Caco-2 (cell line): Measurements from ENCODE around the gene RIPOR3. TPM values are rescaled to one million over a fixed set of nuclear protein-coding genes. Genes with fewer than 3 reads are reported as not detected.

Source experiments
- BruUV-seq: library from RNA; stranded (reverse); fragments of 400-500 nt; replicated peaks from 2 replicates; lab custom pipeline; 2021; lab: Mats Ljungman, UMichigan
- CTCF ChIA-PET: fragments of 300-600 bp; sonication (Branson Sonifier 250); formaldehyde crosslinking; loops from one replicate; lab custom pipeline; 2022; ENCODE audit warnings: antibody characterized with exemption; lab: Charles Lee
- POLR2A ChIA-PET: fragments of 300-600 bp; sonication (Branson Sonifier 250); formaldehyde crosslinking; loops from one replicate; lab custom pipeline; 2022; ENCODE audit warnings: antibody characterized with exemption; lab: Charles Lee
- DNase-seq, 2 experiments: peaks; one replicate each; pipeline versions ENCODE4 v3.0.0 to v3.0.0-alpha.2; 2020 to 2022
- H3K27me3 ChIP-seq: replicated peaks from 2 replicates; pipeline ENCODE4 v1.6.0; 2011; ENCODE audit warnings: low read length; ENCODE audit not compliant: control insufficient read depth, insufficient read depth
- H3K36me3 ChIP-seq: 2 replicates; pipeline ENCODE4 v1.5.1; 2011; ENCODE audit warnings: low read length; ENCODE audit not compliant: control insufficient read depth, insufficient read depth
- H3K4me1 ChIP-seq: fragments of 250-450 bp; sonication (Bioruptor Pico); 2 replicates; pipeline ENCODE4 v1.5.1; 2020; ENCODE audit warnings: mild to moderate bottlenecking
- H3K4me3 ChIP-seq: 2 replicates; pipeline ENCODE4 v1.5.1; 2011; ENCODE audit warnings: low read depth, mild to moderate bottlenecking, control low read depth, low read length
- H3K9me3 ChIP-seq: fragments of 250-450 bp; sonication (Bioruptor Pico); 2 replicates; pipeline ENCODE4 v1.5.1; 2020; ENCODE audit warnings: mild to moderate bottlenecking, moderate library complexity
- H3K27ac Mint-ChIP-seq: one replicate; pipeline ENCODE4 v1.8.0; 2022; ENCODE audit warnings: mixed read lengths; ENCODE audit not compliant: unreplicated experiment
- H3K27me3 Mint-ChIP-seq: one replicate; pipeline ENCODE4 v1.8.0; 2022; ENCODE audit warnings: mixed read lengths; ENCODE audit not compliant: insufficient read depth, unreplicated experiment
- H3K36me3 Mint-ChIP-seq: one replicate; pipeline ENCODE4 v1.8.0; 2022; ENCODE audit warnings: mild to moderate bottlenecking, mixed read lengths; ENCODE audit not compliant: insufficient read depth, unreplicated experiment
- H3K4me1 Mint-ChIP-seq: one replicate; pipeline ENCODE4 v1.8.0; 2022; ENCODE audit warnings: low read depth, mixed read lengths; ENCODE audit not compliant: unreplicated experiment
- H3K4me3 Mint-ChIP-seq: one replicate; pipeline ENCODE4 v1.8.0; 2022; ENCODE audit warnings: mild to moderate bottlenecking, moderate library complexity, mixed read lengths; ENCODE audit not compliant: unreplicated experiment
- H3K9me3 Mint-ChIP-seq: one replicate; pipeline ENCODE4 v1.8.0; 2022; ENCODE audit warnings: mixed read lengths; ENCODE audit not compliant: unreplicated experiment
- intact Hi-C: fragments of 100-400 bp; cut with micrococcal nuclease; formaldehyde crosslinking; loops from one replicate; pipeline ENCODE4 v1.10.0; 2022; ENCODE audit not compliant: unreplicated experiment
- total RNA-seq: library from RNA; stranded (reverse); gene quantifications from 2 replicates; pipeline ENCODE4 v1.2.3, GENCODE V29; 2022
- TF ChIP-seq, protein P1 (sequence below), 2 experiments: fragments of 200-600 bp in 1 of 2; IDR thresholded peaks; 1 replicate in 1 of 2; 2 replicates in 1 of 2; pipeline versions ENCODE4 v1.5.1 to v1.8.0; 2011 to 2022; ENCODE audit warnings: antibody characterized with exemption in 1 of 2, control low read depth in 1 of 2, inconsistent platforms in 1 of 2, low read depth in 1 of 2, low read length in 1 of 2, mild to moderate bottlenecking in 1 of 2, moderate library complexity in 1 of 2; ENCODE audit not compliant: insufficient read depth in 1 of 2, severe bottlenecking in 1 of 2, unreplicated experiment in 1 of 2

RIPOR3 gene
- total RNA-seq, 1 experiment from 2014 or later, result 0.18 TPM

DNA sequence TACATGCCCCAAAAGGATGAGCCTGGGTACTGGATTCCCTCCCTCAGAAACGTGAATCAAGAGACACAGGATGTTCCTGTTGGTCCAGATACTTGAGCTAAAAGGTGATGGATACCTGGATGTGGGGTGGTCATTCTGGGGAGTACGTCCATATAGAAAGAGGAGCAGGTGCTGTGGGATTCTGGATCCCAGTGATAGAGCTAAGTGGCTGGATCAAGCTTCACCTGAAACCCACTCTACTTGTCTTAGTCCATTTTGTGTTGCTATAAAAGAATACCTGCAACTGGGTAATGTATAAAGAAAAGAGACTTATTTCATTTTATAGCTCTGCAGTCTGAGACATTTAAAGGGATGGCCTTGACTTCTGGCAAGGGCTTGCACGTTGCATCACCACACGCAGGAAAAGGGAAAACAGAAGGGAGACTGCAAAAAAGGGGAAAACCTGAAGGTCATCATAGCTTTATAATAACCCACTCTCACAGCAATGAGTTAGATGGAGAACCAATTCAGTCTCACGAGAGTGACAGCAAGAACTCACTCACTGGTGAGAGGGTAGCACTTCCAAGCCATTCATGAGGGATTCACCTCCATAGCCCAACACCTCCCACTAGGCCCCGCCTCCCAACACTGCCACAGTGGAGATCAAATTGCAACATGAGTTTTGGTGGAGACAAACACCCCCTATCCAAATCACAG lies 31.2 kb downstream of the RIPOR3 start:
- Histone ChIP-seq H3K4me1 (peaks cover 66% of the 10 kb centered on the region), H3K27me3 (no peaks in the 10 kb centered on the region), H3K36me3 (no peaks in the 10 kb centered on the region), H3K9me3 (no peaks in the 10 kb centered on the region), H3K4me3 (no peak overlapping the region)
- H3K27ac Mint-ChIP-seq, result peak overlapping the region; percentile 87
- TF ChIP-seq, protein P1, sequence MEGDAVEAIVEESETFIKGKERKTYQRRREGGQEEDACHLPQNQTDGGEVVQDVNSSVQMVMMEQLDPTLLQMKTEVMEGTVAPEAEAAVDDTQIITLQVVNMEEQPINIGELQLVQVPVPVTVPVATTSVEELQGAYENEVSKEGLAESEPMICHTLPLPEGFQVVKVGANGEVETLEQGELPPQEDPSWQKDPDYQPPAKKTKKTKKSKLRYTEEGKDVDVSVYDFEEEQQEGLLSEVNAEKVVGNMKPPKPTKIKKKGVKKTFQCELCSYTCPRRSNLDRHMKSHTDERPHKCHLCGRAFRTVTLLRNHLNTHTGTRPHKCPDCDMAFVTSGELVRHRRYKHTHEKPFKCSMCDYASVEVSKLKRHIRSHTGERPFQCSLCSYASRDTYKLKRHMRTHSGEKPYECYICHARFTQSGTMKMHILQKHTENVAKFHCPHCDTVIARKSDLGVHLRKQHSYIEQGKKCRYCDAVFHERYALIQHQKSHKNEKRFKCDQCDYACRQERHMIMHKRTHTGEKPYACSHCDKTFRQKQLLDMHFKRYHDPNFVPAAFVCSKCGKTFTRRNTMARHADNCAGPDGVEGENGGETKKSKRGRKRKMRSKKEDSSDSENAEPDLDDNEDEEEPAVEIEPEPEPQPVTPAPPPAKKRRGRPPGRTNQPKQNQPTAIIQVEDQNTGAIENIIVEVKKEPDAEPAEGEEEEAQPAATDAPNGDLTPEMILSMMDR (IDR thresholded peaks at IDR 0.05; ENCODE audit: insufficient read depth in 1 of 2, low read depth in 1 of 2, low read length in 1 of 2, severe bottlenecking in 1 of 2, unreplicated experiment in 1 of 2), result no peak
- no peaks in the 10 kb centered on the region for H3K27me3 Mint-ChIP-seq
- H3K4me1 Mint-ChIP-seq, result peaks cover 69% of the 10 kb centered on the region
- no TSS peak for BruUV-seq
- DNase-seq, result no peak
- intact Hi-C loops, result no loop called here
- H3K9me3 Mint-ChIP-seq, result no peaks in the 10 kb centered on the region
- no peaks in the 10 kb centered on the region for H3K36me3 Mint-ChIP-seq
- ChIA-PET POLR2A (no interaction called here), CTCF (interaction anchor here (0.6 to 1.0 kb wide), 4 partner anchors 48 to 312 kb away, joined by 3 to 9 read pairs (median 4); no protein-coding TSS in a partner anchor)
- H3K4me3 Mint-ChIP-seq, result no peak overlapping the region

DNA sequence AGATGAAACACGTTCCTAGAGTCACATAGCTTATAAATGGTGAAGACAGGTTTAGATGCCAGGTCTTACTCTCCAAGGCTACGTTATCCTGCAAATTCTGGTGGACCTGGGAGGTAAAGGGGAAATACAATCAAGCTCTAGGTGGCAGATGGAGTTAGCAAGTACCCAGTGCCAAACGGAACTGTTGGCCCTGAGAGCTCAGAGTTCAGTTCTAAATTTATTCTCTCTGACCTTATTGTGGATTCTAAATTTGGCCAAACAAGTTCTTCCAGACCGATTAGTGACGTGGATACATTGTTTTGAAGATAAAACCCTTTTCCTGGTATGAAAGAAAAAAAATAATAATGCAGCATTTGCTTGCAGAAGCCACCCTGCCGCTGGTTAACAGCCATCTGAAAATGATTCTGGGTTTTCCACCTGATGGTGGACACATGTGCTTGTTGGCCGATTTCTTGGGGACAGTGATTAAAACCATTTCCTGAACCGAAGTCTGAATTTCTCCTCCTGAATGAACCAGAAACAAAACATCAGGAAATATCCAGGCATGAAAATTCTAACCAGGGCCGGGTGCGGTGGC lies 32.5 kb downstream of the RIPOR3 start:
- Histone ChIP-seq H3K9me3 (no peaks in the 10 kb centered on the region), H3K27me3 (no peaks in the 10 kb centered on the region), H3K36me3 (no peaks in the 10 kb centered on the region), H3K4me1 (peaks cover 57% of the 10 kb centered on the region), H3K4me3 (no peak overlapping the region)
- no peaks in the 10 kb centered on the region for H3K27me3 Mint-ChIP-seq
- ChIA-PET POLR2A (interaction anchor here (0.5 to 1.1 kb wide), 3 partner anchors 12 to 103 kb away, joined by 3 read pairs; no protein-coding TSS in a partner anchor), CTCF (interaction anchor here (0.7 to 1.4 kb wide), 8 partner anchors 33 to 265 kb away, joined by 3 to 8 read pairs (median 3); partner anchors contain the start of gene BCAS4)
- intact Hi-C loops, result no loop called here
- TF ChIP-seq, protein P1 (IDR thresholded peaks at IDR 0.05; ENCODE audit: insufficient read depth in 1 of 2, low read depth in 1 of 2, low read length in 1 of 2, severe bottlenecking in 1 of 2, unreplicated experiment in 1 of 2), result no peak
- H3K4me1 Mint-ChIP-seq, result peaks cover 59% of the 10 kb centered on the region
- H3K9me3 Mint-ChIP-seq, result no peaks in the 10 kb centered on the region
- DNase-seq, result peak in 1 of 2 experiments; percentile 60
- H3K36me3 Mint-ChIP-seq, result no peaks in the 10 kb centered on the region
- H3K4me3 Mint-ChIP-seq, result peak overlapping the region; percentile 18
- no TSS peak for BruUV-seq
- H3K27ac Mint-ChIP-seq, result peak overlapping the region; percentile 87

DNA sequence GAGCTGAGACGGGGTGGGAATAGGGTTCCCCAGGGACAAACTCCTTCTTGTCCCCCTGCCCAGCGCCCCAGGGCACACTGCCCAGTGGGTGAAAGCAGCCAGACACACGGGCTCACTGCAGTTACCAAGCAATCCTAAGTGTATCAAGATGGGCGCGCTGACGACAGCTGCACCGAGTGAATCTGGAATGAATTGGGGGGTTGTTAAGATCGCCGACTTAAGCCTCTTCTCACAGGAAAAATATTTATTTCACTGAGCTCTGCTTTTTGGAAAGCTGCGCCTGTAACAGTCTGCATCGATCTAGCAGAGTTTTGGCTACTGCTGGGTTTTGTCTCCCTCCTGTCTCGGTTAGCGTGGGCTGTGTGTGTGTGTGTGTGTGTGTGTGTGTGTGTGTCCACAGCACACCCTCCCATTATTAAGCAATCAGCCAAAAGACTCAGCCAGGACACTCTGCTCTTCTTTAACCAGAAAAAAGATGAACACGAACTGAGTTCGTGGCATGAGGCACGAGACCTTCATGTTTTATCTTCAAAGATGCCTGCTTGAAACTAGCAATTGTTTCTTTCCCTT lies 35.9 kb downstream of the RIPOR3 start:
- Mint-ChIP-seq H3K4me3 (no peak overlapping the region), H3K36me3 (no peaks in the 10 kb centered on the region), H3K9me3 (no peaks in the 10 kb centered on the region), H3K4me1 (peaks cover 38% of the 10 kb centered on the region), H3K27ac (peak overlapping the region; percentile 13), H3K27me3 (no peaks in the 10 kb centered on the region)
- DNase-seq, result peak in 1 of 2 experiments; percentile 50
- no TSS peak for BruUV-seq
- intact Hi-C loops, result no loop called here
- Histone ChIP-seq H3K36me3 (no peaks in the 10 kb centered on the region), H3K4me3 (no peak overlapping the region), H3K9me3 (no peaks in the 10 kb centered on the region), H3K27me3 (no peaks in the 10 kb centered on the region), H3K4me1 (peaks cover 29% of the 10 kb centered on the region)
- ChIA-PET CTCF (interaction anchor here (0.6 to 1.6 kb wide), 2 partner anchors 8 to 483 kb away, joined by 4 read pairs; no protein-coding TSS in a partner anchor), POLR2A (interaction anchor here (0.6 kb wide), 1 partner anchor 79 kb away, joined by 3 read pairs; no protein-coding TSS in a partner anchor)
- TF ChIP-seq, protein P1 (IDR thresholded peaks at IDR 0.05; ENCODE audit: insufficient read depth in 1 of 2, low read depth in 1 of 2, low read length in 1 of 2, severe bottlenecking in 1 of 2, unreplicated experiment in 1 of 2), result no peak
